ENCODE measurements around the gene POU2F1.

DNA sequence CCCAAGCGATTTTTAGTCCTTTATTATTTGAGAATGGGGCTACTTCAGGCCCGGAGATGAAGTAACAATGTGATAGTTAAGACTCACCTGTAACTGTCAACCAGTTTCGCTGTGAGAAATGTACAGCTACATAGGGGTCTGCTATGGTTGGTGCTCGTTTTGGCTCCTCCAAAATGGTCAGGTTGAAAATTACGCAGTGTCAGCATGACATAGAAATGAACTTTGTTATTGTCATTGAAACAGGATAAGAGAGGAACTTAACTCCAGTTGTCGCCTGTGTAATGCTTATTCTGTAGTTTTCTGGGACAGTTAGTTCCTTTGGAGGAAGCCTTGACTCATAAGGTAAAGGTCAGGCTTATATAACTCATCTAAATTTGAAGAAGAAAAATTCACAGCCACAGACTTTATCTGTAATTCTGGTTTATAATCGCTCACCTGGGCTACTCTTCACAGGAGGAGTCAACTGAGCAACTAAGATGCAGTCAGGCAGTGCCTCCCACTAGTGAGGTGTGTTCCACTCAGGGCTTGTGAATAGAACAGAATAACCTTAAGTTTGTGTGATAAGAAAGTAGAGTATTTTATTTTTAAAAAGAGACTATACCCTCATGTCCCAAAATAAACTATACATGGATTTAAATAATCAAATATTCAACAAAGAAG is 166.7 kb downstream of the POU2F1 start:
- TF ChIP-seq CTCF (IDR thresholded peaks at IDR 0.05; ENCODE audit: poor library complexity, severe bottlenecking) (no peak), TAF1 (IDR thresholded peaks at IDR 0.05; ENCODE audit: low read depth) (no peak), SMC3 (conservative IDR thresholded peaks at IDR 0.05; ENCODE audit: poor library complexity) (no peak), EZH2 (IDR thresholded peaks at IDR 0.05; ENCODE audit: borderline replicate concordance, insufficient read depth, low read length, poor library complexity, severe bottlenecking) (no peak), EP300 (conservative IDR thresholded peaks at IDR 0.05; ENCODE audit: poor library complexity, severe bottlenecking) (no peak)
